ENCODE results near the gene GSTK1.

The GSTK1 gene

GRCh38 chr7:143243614-143244013 is 19.6 kb upstream of the GSTK1 start:
- H3K36me3 ChIP-seq (ENCODE audit: insufficient read depth, low read length): no peaks in the 10 kb centered on the region
- no peak overlapping the region for H2AFZ ChIP-seq (ENCODE audit: low read length)
- TF ChIP-seq EZH2 (IDR thresholded peaks at IDR 0.05; ENCODE audit: borderline replicate concordance, low read length) (no peak), CTCF (IDR thresholded peaks at IDR 0.05; ENCODE audit: low read length) (no peak)
- H3K4me2 ChIP-seq (ENCODE audit: low read length): no peak overlapping the region
- no peaks in the 10 kb centered on the region for H4K20me1 ChIP-seq (ENCODE audit: insufficient read depth, low read length)
- H3K9ac ChIP-seq (ENCODE audit: low read length): no peak overlapping the region
- no peak overlapping the region for H3K27ac ChIP-seq (ENCODE audit: low read depth, low read length, poor library complexity, severe bottlenecking)
- no peaks in the 10 kb centered on the region for H3F3A ChIP-seq (ENCODE audit: insufficient read depth, low read length)
- H3K4me3 ChIP-seq (ENCODE audit: low read depth, low read length, poor library complexity, severe bottlenecking): no peak overlapping the region
- no peaks in the 10 kb centered on the region for H3K9me2 ChIP-seq (ENCODE audit: low read depth, low read length)
- no peaks in the 10 kb centered on the region for H3K9me3 ChIP-seq (ENCODE audit: low read length)
- no peaks in the 10 kb centered on the region for H3K79me2 ChIP-seq (ENCODE audit: insufficient read depth, low read length)
- H3K4me1 ChIP-seq (ENCODE audit: insufficient read depth, low read length, severe bottlenecking): no peaks in the 10 kb centered on the region
- H3K27me3 ChIP-seq (ENCODE audit: insufficient read depth, low read length): no peaks in the 10 kb centered on the region

- Histone ChIP-seq H3K9ac (ENCODE audit: low read length) (no peak overlapping the region), H2AFZ (ENCODE audit: low read length) (no peak overlapping the region), H4K20me1 (ENCODE audit: insufficient read depth, low read length) (no peaks in the 10 kb centered on the region), H3K4me1 (ENCODE audit: insufficient read depth, low read length, severe bottlenecking) (no peaks in the 10 kb centered on the region), H3K36me3 (ENCODE audit: insufficient read depth, low read length) (no peaks in the 10 kb centered on the region), H3K27ac (ENCODE audit: low read depth, low read length, poor library complexity, severe bottlenecking) (no peak overlapping the region), H3K4me3 (ENCODE audit: low read depth, low read length, poor library complexity, severe bottlenecking) (no peak overlapping the region), H3K9me2 (ENCODE audit: low read depth, low read length) (no peaks in the 10 kb centered on the region), H3K9me3 (ENCODE audit: low read length) (0 out of 2 replicates have a peak, but pooled peaks cover 4% of the 10 kb centered on the region), H3K4me2 (ENCODE audit: low read length) (no peak overlapping the region), H3F3A (ENCODE audit: insufficient read depth, low read length) (no peaks in the 10 kb centered on the region), H3K79me2 (ENCODE audit: insufficient read depth, low read length) (no peaks in the 10 kb centered on the region), H3K27me3 (ENCODE audit: insufficient read depth, low read length) (no peaks in the 10 kb centered on the region)
- no peak for TF ChIP-seq EZH2 (IDR thresholded peaks at IDR 0.05; ENCODE audit: borderline replicate concordance, low read length)
- TF ChIP-seq CTCF (IDR thresholded peaks at IDR 0.05; ENCODE audit: low read length): no peak
These were observed 18.9 kb upstream of the GSTK1 start for GRCh38 chr7:143244321-143244720.

GRCh38 chr7:143245123-143245522 is 18.1 kb upstream of the GSTK1 start:
- Histone ChIP-seq H4K20me1 (ENCODE audit: insufficient read depth, low read length) (no peaks in the 10 kb centered on the region), H3K9ac (ENCODE audit: low read length) (no peak overlapping the region), H3K4me3 (ENCODE audit: low read depth, low read length, poor library complexity, severe bottlenecking) (no peak overlapping the region), H3K27ac (ENCODE audit: low read depth, low read length, poor library complexity, severe bottlenecking) (no peak overlapping the region), H3K4me1 (ENCODE audit: insufficient read depth, low read length, severe bottlenecking) (no peaks in the 10 kb centered on the region), H3K4me2 (ENCODE audit: low read length) (no peak overlapping the region), H3K9me3 (ENCODE audit: low read length) (0 out of 2 replicates have a peak, but pooled peaks cover 4% of the 10 kb centered on the region), H3K9me2 (ENCODE audit: low read depth, low read length) (no peaks in the 10 kb centered on the region), H3K79me2 (ENCODE audit: insufficient read depth, low read length) (no peaks in the 10 kb centered on the region), H3F3A (ENCODE audit: insufficient read depth, low read length) (no peaks in the 10 kb centered on the region), H3K36me3 (ENCODE audit: insufficient read depth, low read length) (no peaks in the 10 kb centered on the region), H3K27me3 (ENCODE audit: insufficient read depth, low read length) (no peaks in the 10 kb centered on the region), H2AFZ (ENCODE audit: low read length) (no peak overlapping the region)
- TF ChIP-seq EZH2 (IDR thresholded peaks at IDR 0.05; ENCODE audit: borderline replicate concordance, low read length) (no peak), CTCF (IDR thresholded peaks at IDR 0.05; ENCODE audit: low read length) (no peak)

Data from OCI-LY1 (cell line).